SJSA1 (cell line): ENCODE results near the gene SEMA6C. TPM values are rescaled to one million over a fixed set of nuclear protein-coding genes. Genes with fewer than 3 reads are reported as not detected.
"Not testable (repeated sequence)": the region's sequence is repeated elsewhere in the genome, so short reads cannot be mapped to it uniquely, and the experiment has no call there.

ENCODE experiments used
- DNase-seq, 2 experiments: peaks; one replicate each; pipeline ENCODE4 v3.0.0-alpha.2; 2015 to 2020; ENCODE audit warnings: low spot score in 2 of 2, low read depth in 1 of 2
- H3K27ac ChIP-seq: fragments of 250-450 bp; sonication (Bioruptor Pico); 2 replicates; pipeline ENCODE4 v1.5.1; 2020; ENCODE audit warnings: mild to moderate bottlenecking, moderate library complexity
- H3K27me3 ChIP-seq: fragments of 250-450 bp; sonication (Bioruptor Pico); replicated peaks from 2 replicates; pipeline ENCODE4 v1.5.1; 2020; ENCODE audit warnings: mild to moderate bottlenecking, moderate library complexity
- H3K36me3 ChIP-seq: fragments of 250-450 bp; sonication (Bioruptor Pico); 2 replicates; pipeline ENCODE4 v1.5.1; 2020; ENCODE audit warnings: mild to moderate bottlenecking
- H3K4me1 ChIP-seq: fragments of 250-450 bp; sonication (Bioruptor Pico); replicated peaks from 2 replicates; pipeline ENCODE4 v1.6.1; 2021; ENCODE audit warnings: mild to moderate bottlenecking
- H3K4me3 ChIP-seq: fragments of 250-450 bp; sonication (Bioruptor Pico); 2 replicates; pipeline ENCODE4 v1.5.1; 2020; ENCODE audit warnings: mild to moderate bottlenecking
- H3K9me3 ChIP-seq: fragments of 250-450 bp; sonication (Bioruptor Pico); replicated peaks from 2 replicates; pipeline ENCODE4 v1.5.1; 2020; ENCODE audit warnings: mild to moderate bottlenecking
- total RNA-seq: library from RNA; depleted of rRNA; stranded (reverse); fragments of >200 nt; shearing (Covaris generic); gene quantifications from 2 replicates; pipeline ENCODE4 v1.2.3, GENCODE V29; 2014; rRNA removed

Gene SEMA6C
- total RNA-seq, 1 experiment from 2014 or later, result 1.1 TPM

DNA sequence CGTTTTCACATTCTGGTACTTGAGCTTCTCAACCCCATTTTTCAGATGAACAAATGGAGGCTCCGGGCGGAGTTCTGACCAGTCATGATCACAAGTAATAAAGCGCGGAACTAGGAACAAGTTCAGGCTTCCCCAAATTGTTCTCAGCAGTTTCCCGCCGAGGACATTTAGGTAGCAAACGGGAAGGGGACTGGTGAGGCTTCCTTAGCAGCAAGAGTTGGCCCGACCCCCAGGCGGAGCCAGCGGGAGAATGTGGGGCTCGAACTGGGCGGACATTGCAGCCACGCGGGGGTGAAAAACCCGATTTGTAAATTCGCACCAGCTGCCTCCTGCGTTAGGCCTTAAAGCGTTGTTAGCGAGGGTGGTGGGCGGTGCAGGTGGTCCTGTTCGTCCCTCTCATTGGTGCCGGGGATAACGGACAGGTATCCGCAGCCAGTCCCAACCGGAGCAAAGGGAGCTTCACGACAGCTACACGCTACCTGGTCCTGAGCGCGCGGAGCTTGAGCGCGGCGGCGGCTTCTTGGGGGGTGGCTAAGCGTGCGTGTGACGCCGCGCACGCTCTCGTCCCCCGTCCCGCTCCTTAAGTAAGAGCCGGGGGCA, 15.3 kb downstream of the SEMA6C start:
- H3K9me3 ChIP-seq, result no peaks in the 10 kb centered on the region
- H3K4me3 ChIP-seq, result no peak overlapping the region
- no peak overlapping the region for H3K27ac ChIP-seq
- DNase-seq, result no peak
- H3K27me3 ChIP-seq, result no peaks in the 10 kb centered on the region
- no peaks in the 10 kb centered on the region for H3K36me3 ChIP-seq
- H3K4me1 ChIP-seq, result no peaks in the 10 kb centered on the region

- no peak for DNase-seq
- H3K9me3 ChIP-seq, result no peaks in the 10 kb centered on the region
- no peaks in the 10 kb centered on the region for H3K27me3 ChIP-seq
- H3K27ac ChIP-seq, result no peak overlapping the region
- no peak overlapping the region for H3K4me3 ChIP-seq
- 0 out of 2 replicates have a peak, but pooled peaks cover 2% of the 10 kb centered on the region for H3K36me3 ChIP-seq
- H3K4me1 ChIP-seq, result no peaks in the 10 kb centered on the region
Measured at GRCh38 chr1:151128800-151129199, 17.6 kb downstream of the SEMA6C start.

- no peak for DNase-seq
- H3K27me3 ChIP-seq, result no peaks in the 10 kb centered on the region
- no peak overlapping the region for H3K4me3 ChIP-seq
- H3K27ac ChIP-seq, result no peak overlapping the region
- no peaks in the 10 kb centered on the region for H3K9me3 ChIP-seq
- H3K36me3 ChIP-seq, result 0 out of 2 replicates have a peak, but pooled peaks cover 2% of the 10 kb centered on the region
- H3K4me1 ChIP-seq, result no peaks in the 10 kb centered on the region
Measured at GRCh38 chr1:151124763-151125403, 21.5 kb downstream of the SEMA6C start.

- H3K4me1 ChIP-seq, result no peaks in the 10 kb centered on the region
- no peaks in the 10 kb centered on the region for H3K36me3 ChIP-seq
- no peaks in the 10 kb centered on the region for H3K9me3 ChIP-seq
- no peaks in the 10 kb centered on the region for H3K27me3 ChIP-seq
- DNase-seq, result no peak
- no peak overlapping the region for H3K4me3 ChIP-seq
- no peak overlapping the region for H3K27ac ChIP-seq
Measured at GRCh38 chr1:151113877-151114276, 32.6 kb downstream of the SEMA6C start.

DNA sequence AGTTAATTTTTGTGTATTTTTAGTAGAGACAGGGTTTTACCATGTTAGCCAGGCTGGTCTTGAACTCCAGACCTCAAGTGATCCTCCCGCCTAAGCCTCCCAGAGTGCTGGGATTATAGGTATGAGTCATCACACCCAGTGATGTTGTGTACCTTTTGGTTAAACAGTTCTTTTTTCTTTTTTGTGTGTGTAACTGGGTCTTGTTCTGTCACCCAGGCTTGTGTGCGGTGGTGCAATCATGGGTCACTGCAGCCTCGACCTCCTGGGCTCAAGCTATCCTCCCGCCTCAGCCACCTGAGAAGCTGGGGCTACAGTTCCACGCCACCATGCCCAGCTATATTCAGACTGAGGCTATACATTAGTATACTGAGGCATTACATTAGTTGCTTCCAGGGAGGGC, 38.1 kb downstream of the SEMA6C start:
- H3K4me1 ChIP-seq, result no peaks in the 10 kb centered on the region
- H3K4me3 ChIP-seq, result no peak overlapping the region
- H3K9me3 ChIP-seq, result no peaks in the 10 kb centered on the region
- no peak overlapping the region for H3K27ac ChIP-seq
- H3K27me3 ChIP-seq, result no peaks in the 10 kb centered on the region
- DNase-seq, result no peak
- H3K36me3 ChIP-seq, result peaks cover 6% of the 10 kb centered on the region; the same call in 1 of the 2 replicates

- Histone ChIP-seq H3K36me3 (peaks cover 6% of the 10 kb centered on the region; the same call in 1 of the 2 replicates), H3K4me1 (no peaks in the 10 kb centered on the region), H3K27ac (no peak overlapping the region), H3K27me3 (no peaks in the 10 kb centered on the region), H3K4me3 (no peak overlapping the region), H3K9me3 (no peaks in the 10 kb centered on the region)
- DNase-seq, result no peak
Measured at GRCh38 chr1:151106894-151107293, 39.5 kb downstream of the SEMA6C start.

DNA sequence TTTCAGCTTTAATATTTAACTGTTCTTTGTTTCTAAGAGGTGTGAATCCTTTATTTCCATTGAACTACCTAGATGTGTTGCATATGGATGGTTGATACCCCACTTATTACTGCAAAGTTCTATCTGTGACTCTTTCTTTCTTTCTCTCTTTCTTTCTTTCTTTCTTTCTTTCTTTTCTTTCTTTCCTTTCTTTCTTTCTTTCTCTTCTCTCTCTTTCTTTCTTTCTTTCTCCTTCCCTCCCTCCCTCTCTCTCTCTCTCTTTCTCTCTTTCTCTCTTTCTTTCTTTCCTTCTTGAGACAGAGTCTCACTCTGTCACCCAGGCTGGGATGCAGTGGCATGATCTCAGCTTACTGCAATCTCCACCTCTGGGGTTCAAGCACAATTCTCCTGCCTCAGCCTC, 41.8 kb downstream of the SEMA6C start:
- Histone ChIP-seq H3K9me3 (no peaks in the 10 kb centered on the region), H3K27me3 (no peaks in the 10 kb centered on the region)

DNA sequence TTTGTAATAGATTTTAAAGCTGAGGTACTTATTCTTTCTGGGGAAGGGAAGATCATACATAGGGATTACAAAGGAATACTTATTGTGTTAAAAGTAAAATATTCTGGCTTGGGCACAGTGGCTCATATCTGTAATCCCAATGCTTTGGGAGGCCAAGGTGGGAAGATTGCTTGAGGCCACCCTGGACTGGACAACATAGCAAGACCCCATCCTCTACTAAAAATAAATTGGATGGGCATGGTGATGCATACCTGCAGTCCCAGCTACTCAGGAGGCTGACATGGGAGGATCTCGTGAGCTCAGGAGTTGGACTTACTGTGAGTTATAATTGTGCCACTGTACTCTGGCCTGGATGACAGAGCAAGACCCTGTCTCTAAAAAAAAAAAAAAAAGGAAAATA, 48.3 kb downstream of the SEMA6C start:
- Histone ChIP-seq H3K27ac (no peak overlapping the region), H3K9me3 (no peaks in the 10 kb centered on the region), H3K4me1 (no peaks in the 10 kb centered on the region), H3K4me3 (no peak overlapping the region), H3K36me3 (no peaks in the 10 kb centered on the region), H3K27me3 (no peaks in the 10 kb centered on the region)
- DNase-seq, result no peak

More for the DNA sequence above, 41.8 kb downstream of the SEMA6C start:
- Histone ChIP-seq H3K4me1 (no peaks in the 10 kb centered on the region), H3K36me3 (peaks cover 6% of the 10 kb centered on the region; the same call in 1 of the 2 replicates), H3K4me3 (no peak overlapping the region), H3K27ac (no peak overlapping the region)
- no peak for DNase-seq

GRCh38 chr1:151097426-151097825, 49.0 kb downstream of the SEMA6C start:
- not testable (repeated sequence) for H3K27ac ChIP-seq, DNase-seq, H3K4me3 ChIP-seq, H3K36me3 ChIP-seq, H3K4me1 ChIP-seq, H3K9me3 ChIP-seq, H3K27me3 ChIP-seq

GRCh38 chr1:151085953-151086559, 60.4 kb downstream of the SEMA6C start:
- H3K27me3 ChIP-seq, result no peaks in the 10 kb centered on the region
- H3K9me3 ChIP-seq, result no peaks in the 10 kb centered on the region
- no peak for DNase-seq
- H3K27ac ChIP-seq, result no peak overlapping the region
- H3K36me3 ChIP-seq, result no peaks in the 10 kb centered on the region
- no peak overlapping the region for H3K4me3 ChIP-seq
- H3K4me1 ChIP-seq, result no peaks in the 10 kb centered on the region

Other genes with a start within 250 kb of the SEMA6C start
- gene SETDB1, start 220.3 kb downstream of the SEMA6C start, total RNA-seq, result 21.0 and 30.6 TPM in 2 replicates
- 145 and 165 TPM in 2 replicates for gene CERS2, start 171.8 kb downstream of the SEMA6C start, total RNA-seq
- gene ANXA9, start 164.3 kb downstream of the SEMA6C start, total RNA-seq, result 0.66 TPM in 1 of 2 replicates, not detected in the other
- gene MINDY1, start 139.7 kb downstream of the SEMA6C start, total RNA-seq, result 5.9 and 6.6 TPM in 2 replicates
- gene PRUNE1, start 138.2 kb downstream of the SEMA6C start, total RNA-seq, result 8.1 and 22.3 TPM in 2 replicates
- gene BNIPL, start 110.0 kb downstream of the SEMA6C start, total RNA-seq, result 0.42 and 0.75 TPM in 2 replicates
- gene C1orf56, start 98.9 kb downstream of the SEMA6C start, total RNA-seq, result 0.38 and 0.74 TPM in 2 replicates
- 35.2 and 67.2 TPM in 2 replicates for gene CDC42SE1, start 87.0 kb downstream of the SEMA6C start, total RNA-seq
- gene MLLT11, start 86.2 kb downstream of the SEMA6C start, total RNA-seq, result 23.7 and 26.5 TPM in 2 replicates
- 9.3 and 11.7 TPM in 2 replicates for gene GABPB2, start 75.9 kb downstream of the SEMA6C start, total RNA-seq
- gene TNFAIP8L2, start 10.0 kb upstream of the SEMA6C start, total RNA-seq, result not detected in 2 replicates
- gene LYSMD1, start 19.3 kb upstream of the SEMA6C start, total RNA-seq, result 15.8 and 18.3 TPM in 2 replicates
- gene SCNM1, start 19.5 kb upstream of the SEMA6C start, total RNA-seq, result 52.9 and 62.9 TPM in 2 replicates
- 1.2 TPM in 1 of 2 replicates, not detected in the other for gene TMOD4, start 29.4 kb upstream of the SEMA6C start, total RNA-seq
- gene VPS72, start 43.6 kb upstream of the SEMA6C start, total RNA-seq, result 52.8 and 66.6 TPM in 2 replicates
- gene PIP5K1A, start 51.9 kb upstream of the SEMA6C start, total RNA-seq, result 46.5 and 69.9 TPM in 2 replicates
- 293 and 297 TPM in 2 replicates for gene PSMD4, start 108.1 kb upstream of the SEMA6C start, total RNA-seq
- 12.5 and 14.5 TPM in 2 replicates for gene ZNF687, start 135.7 kb upstream of the SEMA6C start, total RNA-seq
- 30.5 and 60.4 TPM in 2 replicates for gene PI4KB, start 180.8 kb upstream of the SEMA6C start, total RNA-seq
- 32.2 and 46.9 TPM in 2 replicates for gene RFX5, start 200.6 kb upstream of the SEMA6C start, total RNA-seq
- gene SELENBP1, start 226.1 kb upstream of the SEMA6C start, total RNA-seq, result 21.6 and 31.1 TPM in 2 replicates